22Rv1 (cell line): Measurements from ENCODE around the gene IL1RL1.

Experiments
- CTCF ChIP-seq: fragments of 450-650 bp; IDR thresholded peaks from 2 replicates; pipeline ENCODE4 v1.5.1; 2017; ENCODE audit warnings: mild to moderate bottlenecking
- ZFX ChIP-seq: fragments of 450-650 bp; IDR thresholded peaks from 2 replicates; pipeline ENCODE4 v1.6.1; 2017; ENCODE audit warnings: antibody characterized with exemption, borderline replicate concordance

- TF ChIP-seq CTCF (no peak), ZFX (no peak)
Observed at GRCh38 chr2:102279391-102279735, 32.0 kb upstream of the IL1RL1 start.
